Testis (tissue), 2 donors: ENCODE measurements around the gene PRKCD.

Experiments
- CTCF ChIP-seq, 3 experiments: fragments of 450-650 bp in 2 of 3; fragments of 200-600 bp in 1 of 3; sonication (generic) in 1 of 3; IDR thresholded peaks; one replicate each; pipeline ENCODE4 v1.5.1; 2016 to 2019; ENCODE audit warnings: antibody characterized with exemption in 3 of 3, mild to moderate bottlenecking in 2 of 3, moderate library complexity in 1 of 3
- POLR2A ChIP-seq: fragments of 450-650 bp; IDR thresholded peaks from one replicate; pipeline ENCODE4 v1.6.1; 2017; ENCODE audit warnings: antibody characterized with exemption, mild to moderate bottlenecking, moderate library complexity

- TF ChIP-seq POLR2A (no peak), CTCF (IDR thresholded peaks at IDR 0.05) (no peak)
Observed at GRCh38 chr3:53216723-53217122, 55.7 kb downstream of the PRKCD start.
